Fibroblast of mammary gland (primary cell): Measurements from ENCODE around the gene EEFSEC.

ENCODE experiments used
- DNase-seq: peaks from one replicate; pipeline ENCODE4 v3.0.0-alpha.2; 2010; ENCODE audit warnings: low read depth
- H3K4me3 ChIP-seq: 2 replicates; pipeline ENCODE4 v1.5.1; 2011; ENCODE audit warnings: low read depth, mild to moderate bottlenecking, low read length, moderate library complexity; ENCODE audit not compliant: control insufficient read depth
- CTCF ChIP-seq: conservative IDR thresholded peaks from 2 replicates; pipeline ENCODE4 v1.5.1; 2011; ENCODE audit warnings: low read depth, low read length, inconsistent platforms; ENCODE audit not compliant: control insufficient read depth, insufficient read depth

Gene EEFSEC

GRCh38 chr3:128301186-128302023 lies 148.1 kb downstream of the EEFSEC start:
- no peak overlapping the region for H3K4me3 ChIP-seq
- no peak for TF ChIP-seq CTCF
- no peak for DNase-seq

- no peak for DNase-seq
- TF ChIP-seq CTCF: no peak
- H3K4me3 ChIP-seq: no peak overlapping the region
Observed at GRCh38 chr3:128306481-128306880, 153.2 kb downstream of the EEFSEC start.

GRCh38 chr3:128307029-128307633 lies 153.8 kb downstream of the EEFSEC start:
- no peak overlapping the region for H3K4me3 ChIP-seq
- no peak for TF ChIP-seq CTCF
- no peak for DNase-seq

GRCh38 chr3:128307781-128308469 lies 154.6 kb downstream of the EEFSEC start:
- H3K4me3 ChIP-seq: no peak overlapping the region
- DNase-seq: no peak
- no peak for TF ChIP-seq CTCF

GRCh38 chr3:128309026-128309425 lies 155.7 kb downstream of the EEFSEC start:
- no peak for DNase-seq
- H3K4me3 ChIP-seq: no peak overlapping the region
- no peak for TF ChIP-seq CTCF

GRCh38 chr3:128310286-128311058 lies 157.2 kb downstream of the EEFSEC start:
- no peak for DNase-seq
- H3K4me3 ChIP-seq: no peak overlapping the region
- TF ChIP-seq CTCF: no peak
